Measurements from ENCODE around the gene ELP1. TPM values are rescaled to one million over a fixed set of nuclear protein-coding genes. Genes with fewer than 3 reads are reported as not detected.
"Not testable (repeated sequence)": the region's sequence is repeated elsewhere in the genome, so short reads cannot be mapped to it uniquely, and the experiment has no call there.

Gene ELP1
- total RNA-seq, 3 donors from 2014 or later (not counting 1 experiment from before 2014, with no cell fraction given) = 21.8 to 33.0 (median 28.2) TPM

DNA sequence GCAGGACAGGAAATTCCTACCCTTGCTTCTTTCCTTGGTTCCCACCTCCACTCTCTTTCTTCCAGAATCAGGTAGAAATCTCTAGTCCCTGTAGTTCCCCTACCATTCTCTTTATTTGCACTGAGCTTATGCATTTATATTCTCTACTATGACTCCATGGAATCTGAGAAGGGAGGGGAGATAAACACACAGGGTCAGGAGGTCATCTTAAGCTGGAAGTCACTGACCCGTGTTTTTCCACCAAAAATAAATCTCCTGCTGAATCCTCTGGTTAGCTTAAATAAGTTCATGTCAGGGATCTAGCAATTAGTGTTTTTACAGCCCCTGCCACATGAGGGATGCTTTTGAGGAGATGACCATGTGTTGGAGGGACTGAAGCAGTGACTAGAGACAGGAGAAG lies 81.8 kb downstream of the ELP1 start:
- peaks cover under 1 to 9% of the 10 kb centered on the region in 2 donors for H3K27me3 Mint-ChIP-seq (ENCODE audit: low read depth in 2 of 2)
- H3K9me3 ChIP-seq (ENCODE audit: control insufficient read depth, insufficient read depth, low read length) = no peaks in the 10 kb centered on the region
- no peak for ATAC-seq
- no peaks in the 10 kb centered on the region for H3K27me3 ChIP-seq (ENCODE audit: control insufficient read depth, insufficient read depth, low read length)
- intact Hi-C loops (cut with micrococcal nuclease) = no loop called here
- TF ChIP-seq, protein P1, sequence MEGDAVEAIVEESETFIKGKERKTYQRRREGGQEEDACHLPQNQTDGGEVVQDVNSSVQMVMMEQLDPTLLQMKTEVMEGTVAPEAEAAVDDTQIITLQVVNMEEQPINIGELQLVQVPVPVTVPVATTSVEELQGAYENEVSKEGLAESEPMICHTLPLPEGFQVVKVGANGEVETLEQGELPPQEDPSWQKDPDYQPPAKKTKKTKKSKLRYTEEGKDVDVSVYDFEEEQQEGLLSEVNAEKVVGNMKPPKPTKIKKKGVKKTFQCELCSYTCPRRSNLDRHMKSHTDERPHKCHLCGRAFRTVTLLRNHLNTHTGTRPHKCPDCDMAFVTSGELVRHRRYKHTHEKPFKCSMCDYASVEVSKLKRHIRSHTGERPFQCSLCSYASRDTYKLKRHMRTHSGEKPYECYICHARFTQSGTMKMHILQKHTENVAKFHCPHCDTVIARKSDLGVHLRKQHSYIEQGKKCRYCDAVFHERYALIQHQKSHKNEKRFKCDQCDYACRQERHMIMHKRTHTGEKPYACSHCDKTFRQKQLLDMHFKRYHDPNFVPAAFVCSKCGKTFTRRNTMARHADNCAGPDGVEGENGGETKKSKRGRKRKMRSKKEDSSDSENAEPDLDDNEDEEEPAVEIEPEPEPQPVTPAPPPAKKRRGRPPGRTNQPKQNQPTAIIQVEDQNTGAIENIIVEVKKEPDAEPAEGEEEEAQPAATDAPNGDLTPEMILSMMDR (IDR thresholded peaks at IDR 0.05) = no peak
- WGBS (ENCODE audit: insufficient coverage) = 60% methylated on average over 1 of the region's 1 CpG
- H3K4me3 Mint-ChIP-seq = no peak overlapping the region
- no peak overlapping the region for H3K4me3 ChIP-seq (ENCODE audit: low read length)
- no peaks in the 10 kb centered on the region for H3K9me3 Mint-ChIP-seq
- no peaks in the 10 kb centered on the region for H3K36me3 ChIP-seq (ENCODE audit: control insufficient read depth, insufficient read depth, low read length)
- no peak overlapping the region for H3K27ac Mint-ChIP-seq
- H3K36me3 Mint-ChIP-seq = no peaks in the 10 kb centered on the region
- no peaks in the 10 kb centered on the region for H3K4me1 Mint-ChIP-seq
- no peak overlapping the region for H3K27ac ChIP-seq (ENCODE audit: low read length)
- DNase-seq = no peak
- no peaks in the 10 kb centered on the region for H3K4me1 ChIP-seq (ENCODE audit: control insufficient read depth, insufficient read depth, low read length)

DNA sequence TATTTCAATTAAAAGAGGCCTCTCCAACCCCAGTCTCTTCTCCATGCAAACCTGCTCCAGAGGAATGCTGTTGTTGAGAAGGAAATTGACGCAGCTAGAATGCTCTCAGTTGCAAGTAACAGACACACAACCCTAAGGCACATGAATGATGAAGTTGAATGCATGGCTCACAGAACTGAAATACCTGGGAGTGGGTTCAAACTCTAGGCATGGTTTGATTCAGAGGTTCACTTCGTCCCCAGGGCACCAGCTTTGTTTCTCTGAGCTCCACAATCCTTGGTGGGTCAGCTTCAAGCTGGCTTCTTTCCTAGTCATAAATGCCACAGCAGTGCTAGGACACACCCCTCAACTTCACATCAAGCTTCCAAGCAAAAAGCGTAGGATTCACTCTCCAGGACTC lies 82.8 kb downstream of the ELP1 start:
- no peaks in the 10 kb centered on the region for H3K4me1 ChIP-seq (ENCODE audit: control insufficient read depth, insufficient read depth, low read length)
- Mint-ChIP-seq H3K9me3 (no peaks in the 10 kb centered on the region), H3K4me1 (no peaks in the 10 kb centered on the region), H3K27me3 (ENCODE audit: low read depth in 2 of 2) (peaks cover 0 to 9% of the 10 kb centered on the region in 2 donors), H3K36me3 (no peaks in the 10 kb centered on the region), H3K27ac (no peak overlapping the region), H3K4me3 (no peak overlapping the region)
- WGBS (ENCODE audit: insufficient coverage) = 87% methylated on average over 3 of the region's 3 CpGs
- DNase-seq = no peak
- intact Hi-C loops (cut with micrococcal nuclease) = no loop called here
- H3K27me3 ChIP-seq (ENCODE audit: control insufficient read depth, insufficient read depth, low read length) = no peaks in the 10 kb centered on the region
- ATAC-seq = no peak
- no peaks in the 10 kb centered on the region for H3K9me3 ChIP-seq (ENCODE audit: control insufficient read depth, insufficient read depth, low read length)
- TF ChIP-seq, protein P1 (IDR thresholded peaks at IDR 0.05) = no peak
- no peaks in the 10 kb centered on the region for H3K36me3 ChIP-seq (ENCODE audit: control insufficient read depth, insufficient read depth, low read length)
- H3K4me3 ChIP-seq (ENCODE audit: low read length) = no peak overlapping the region
- H3K27ac ChIP-seq (ENCODE audit: low read length) = no peak overlapping the region

DNA sequence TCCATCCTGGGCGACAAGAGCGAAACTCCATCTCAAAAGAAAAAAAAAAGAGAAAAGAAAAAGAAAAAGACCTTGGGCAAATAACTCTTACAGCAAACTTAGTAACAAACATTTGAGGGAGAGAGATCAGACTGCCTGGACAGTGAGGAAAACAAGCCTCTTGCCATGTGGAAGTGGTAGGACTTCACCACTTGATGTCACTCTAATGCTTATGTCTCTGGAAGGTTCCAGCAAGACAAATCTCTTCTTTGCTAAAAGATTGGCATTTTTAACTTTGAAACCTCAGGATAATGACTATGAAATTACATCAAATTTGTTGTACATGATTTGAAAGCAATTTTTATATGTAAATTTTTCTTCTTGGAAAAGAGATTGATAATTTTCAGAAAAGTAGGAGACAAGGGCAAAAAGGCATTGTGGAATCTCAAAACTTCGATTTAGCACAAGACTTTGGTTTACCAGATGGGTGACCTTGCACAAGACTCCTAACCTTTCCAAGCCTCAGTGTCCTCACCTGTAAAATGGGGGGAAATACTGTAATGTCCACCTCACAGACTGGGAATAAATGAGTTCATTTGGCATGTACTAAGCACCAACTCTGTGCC lies 83.5 kb downstream of the ELP1 start:
- no peak overlapping the region for H3K27ac Mint-ChIP-seq
- ATAC-seq = no peak
- H3K27me3 ChIP-seq (ENCODE audit: control insufficient read depth, insufficient read depth, low read length) = no peaks in the 10 kb centered on the region
- no peaks in the 10 kb centered on the region for H3K4me1 ChIP-seq (ENCODE audit: control insufficient read depth, insufficient read depth, low read length)
- intact Hi-C loops (cut with micrococcal nuclease) = no loop called here
- peaks cover 0 to 9% of the 10 kb centered on the region in 2 donors for H3K27me3 Mint-ChIP-seq (ENCODE audit: low read depth in 2 of 2)
- WGBS (ENCODE audit: insufficient coverage) = 94% methylated on average over 3 of the region's 3 CpGs
- H3K36me3 Mint-ChIP-seq = no peaks in the 10 kb centered on the region
- H3K36me3 ChIP-seq (ENCODE audit: control insufficient read depth, insufficient read depth, low read length) = no peaks in the 10 kb centered on the region
- no peak overlapping the region for H3K4me3 ChIP-seq (ENCODE audit: low read length)
- no peak for DNase-seq
- H3K4me3 Mint-ChIP-seq = no peak overlapping the region
- no peaks in the 10 kb centered on the region for H3K4me1 Mint-ChIP-seq
- TF ChIP-seq, protein P1 (IDR thresholded peaks at IDR 0.05) = no peak
- H3K27ac ChIP-seq (ENCODE audit: low read length) = no peak overlapping the region
- no peaks in the 10 kb centered on the region for H3K9me3 Mint-ChIP-seq
- H3K9me3 ChIP-seq (ENCODE audit: control insufficient read depth, insufficient read depth, low read length) = no peaks in the 10 kb centered on the region

DNA sequence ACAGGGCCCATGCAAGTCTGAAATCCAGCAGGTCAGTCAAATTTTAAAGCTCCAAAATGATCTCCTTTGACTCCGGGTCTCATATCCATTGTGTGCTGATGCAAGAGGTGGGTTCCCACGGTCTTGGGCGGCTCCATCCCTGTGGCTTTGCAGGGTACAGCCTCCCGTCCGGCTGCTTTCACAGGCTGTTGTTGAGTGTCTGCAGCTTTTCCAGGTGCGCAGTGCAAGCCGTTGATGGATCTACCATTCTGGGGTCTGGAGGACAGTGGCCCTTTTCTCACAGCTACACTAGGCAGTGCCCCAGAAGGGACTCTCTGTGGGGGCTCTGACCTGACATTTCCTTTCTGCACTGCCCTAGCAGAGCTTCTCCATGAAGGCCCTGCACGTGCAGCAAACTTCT lies 85.6 kb downstream of the ELP1 start:
- H3K36me3 Mint-ChIP-seq; H3K27ac Mint-ChIP-seq; H3K27me3 ChIP-seq (ENCODE audit: control insufficient read depth, insufficient read depth, low read length); ATAC-seq; H3K4me1 Mint-ChIP-seq; H3K4me1 ChIP-seq (ENCODE audit: control insufficient read depth, insufficient read depth, low read length); H3K27ac ChIP-seq (ENCODE audit: low read length); H3K27me3 Mint-ChIP-seq (ENCODE audit: low read depth in 2 of 2); H3K4me3 Mint-ChIP-seq; H3K4me3 ChIP-seq (ENCODE audit: low read length); H3K9me3 Mint-ChIP-seq; DNase-seq; H3K9me3 ChIP-seq (ENCODE audit: control insufficient read depth, insufficient read depth, low read length); H3K36me3 ChIP-seq (ENCODE audit: control insufficient read depth, insufficient read depth, low read length): not testable (repeated sequence)
- intact Hi-C loops (cut with micrococcal nuclease) = loop anchor here (2.0 kb wide), 1 partner anchor 21 kb away; no protein-coding TSS in a partner anchor
- WGBS (ENCODE audit: insufficient coverage) = 92% methylated on average over 8 of the region's 8 CpGs

Measured in natural killer cell (primary cell).